ENCODE results near the gene GDPGP1. TPM values are rescaled to one million over a fixed set of nuclear protein-coding genes. Genes with fewer than 3 reads are reported as not detected.

Gene GDPGP1
- total RNA-seq, 1 experiment from 2014 or later = 5.1 TPM

DNA sequence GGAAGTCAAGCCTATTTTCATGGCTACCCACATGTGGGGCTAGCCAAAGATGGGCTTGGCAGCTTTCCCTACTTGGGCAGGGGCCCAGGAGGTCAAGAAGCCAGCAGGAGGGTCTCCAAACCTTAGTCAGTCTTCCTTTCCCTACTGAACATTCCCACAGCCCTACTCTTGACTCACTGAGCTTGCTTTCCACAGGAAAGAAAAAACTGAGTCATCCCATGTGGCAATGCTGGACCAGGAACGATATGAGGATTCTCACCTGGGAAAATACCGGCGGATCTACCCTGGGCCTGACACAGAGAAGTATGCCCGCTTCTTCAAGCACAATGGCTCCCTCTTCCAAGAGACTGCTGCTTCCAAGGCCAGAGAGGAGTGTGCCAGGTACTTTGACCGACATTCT lies 27.8 kb downstream of the GDPGP1 start:
- H3K4me3 Mint-ChIP-seq (ENCODE audit: unreplicated experiment) = no peak overlapping the region
- ChIA-PET POLR2A (no interaction called here), CTCF (no interaction called here)
- Histone ChIP-seq H3K4me1 (0 out of 2 replicates have a peak, but pooled peaks cover 3% of the 10 kb centered on the region), H3K4me3 (ENCODE audit: low read depth, low read length) (no peak overlapping the region), H3K27me3 (replicated peaks; ENCODE audit: control insufficient read depth, insufficient read depth, low read length) (no peaks in the 10 kb centered on the region), H3K9me3 (no peaks in the 10 kb centered on the region), H3K36me3 (ENCODE audit: control insufficient read depth, insufficient read depth, low read length) (no peaks in the 10 kb centered on the region)
- no peaks in the 10 kb centered on the region for H3K27me3 Mint-ChIP-seq (ENCODE audit: insufficient read depth, unreplicated experiment)
- no peaks in the 10 kb centered on the region for H3K9me3 Mint-ChIP-seq (ENCODE audit: unreplicated experiment)
- DNase-seq = no peak
- intact Hi-C loops (cut with micrococcal nuclease; ENCODE audit: unreplicated experiment) = no loop called here
- no peaks in the 10 kb centered on the region for H3K4me1 Mint-ChIP-seq (ENCODE audit: low read depth, unreplicated experiment)
- BruUV-seq (replicated peaks) = no TSS peak
- H3K27ac Mint-ChIP-seq (ENCODE audit: unreplicated experiment) = no peak overlapping the region
- peaks cover 15% of the 10 kb centered on the region for H3K36me3 Mint-ChIP-seq (ENCODE audit: insufficient read depth, unreplicated experiment)
- TF ChIP-seq, protein P1, sequence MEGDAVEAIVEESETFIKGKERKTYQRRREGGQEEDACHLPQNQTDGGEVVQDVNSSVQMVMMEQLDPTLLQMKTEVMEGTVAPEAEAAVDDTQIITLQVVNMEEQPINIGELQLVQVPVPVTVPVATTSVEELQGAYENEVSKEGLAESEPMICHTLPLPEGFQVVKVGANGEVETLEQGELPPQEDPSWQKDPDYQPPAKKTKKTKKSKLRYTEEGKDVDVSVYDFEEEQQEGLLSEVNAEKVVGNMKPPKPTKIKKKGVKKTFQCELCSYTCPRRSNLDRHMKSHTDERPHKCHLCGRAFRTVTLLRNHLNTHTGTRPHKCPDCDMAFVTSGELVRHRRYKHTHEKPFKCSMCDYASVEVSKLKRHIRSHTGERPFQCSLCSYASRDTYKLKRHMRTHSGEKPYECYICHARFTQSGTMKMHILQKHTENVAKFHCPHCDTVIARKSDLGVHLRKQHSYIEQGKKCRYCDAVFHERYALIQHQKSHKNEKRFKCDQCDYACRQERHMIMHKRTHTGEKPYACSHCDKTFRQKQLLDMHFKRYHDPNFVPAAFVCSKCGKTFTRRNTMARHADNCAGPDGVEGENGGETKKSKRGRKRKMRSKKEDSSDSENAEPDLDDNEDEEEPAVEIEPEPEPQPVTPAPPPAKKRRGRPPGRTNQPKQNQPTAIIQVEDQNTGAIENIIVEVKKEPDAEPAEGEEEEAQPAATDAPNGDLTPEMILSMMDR (IDR thresholded peaks at IDR 0.05; ENCODE audit: insufficient read depth in 1 of 2, low read depth in 1 of 2, low read length in 1 of 2, severe bottlenecking in 1 of 2, unreplicated experiment in 1 of 2) = no peak

DNA sequence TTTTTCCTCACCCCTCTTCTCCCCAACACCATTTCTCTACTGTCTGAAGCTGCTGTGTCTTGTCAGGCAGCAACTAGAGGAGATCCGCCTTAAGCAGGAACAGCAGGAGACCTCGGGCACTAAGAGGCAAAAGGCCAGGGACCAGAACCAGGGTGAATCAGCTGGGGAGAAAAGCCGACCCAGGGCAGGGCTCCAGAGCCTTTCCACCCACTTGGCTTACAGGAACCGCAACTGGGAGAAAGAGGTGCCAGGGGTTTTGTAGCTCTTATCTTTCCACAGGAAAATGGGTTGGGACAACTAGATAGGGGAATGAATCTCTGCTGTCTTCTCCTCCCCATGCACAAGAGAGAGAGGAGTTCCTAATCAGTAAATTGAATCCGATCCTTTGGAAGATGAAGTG lies 28.4 kb downstream of the GDPGP1 start:
- no peaks in the 10 kb centered on the region for H3K27me3 ChIP-seq (replicated peaks; ENCODE audit: control insufficient read depth, insufficient read depth, low read length)
- H3K4me1 ChIP-seq = peaks cover 7% of the 10 kb centered on the region; the same call in 1 of the 2 replicates
- H3K36me3 Mint-ChIP-seq (ENCODE audit: insufficient read depth, unreplicated experiment) = peaks cover 15% of the 10 kb centered on the region
- BruUV-seq (replicated peaks) = no TSS peak
- no peaks in the 10 kb centered on the region for H3K36me3 ChIP-seq (ENCODE audit: control insufficient read depth, insufficient read depth, low read length)
- no peak overlapping the region for H3K4me3 ChIP-seq (ENCODE audit: low read depth, low read length)
- ChIA-PET CTCF (no interaction called here), POLR2A (no interaction called here)
- intact Hi-C loops (cut with micrococcal nuclease; ENCODE audit: unreplicated experiment) = no loop called here
- H3K27me3 Mint-ChIP-seq (ENCODE audit: insufficient read depth, unreplicated experiment) = no peaks in the 10 kb centered on the region
- DNase-seq = no peak
- TF ChIP-seq, protein P1 (IDR thresholded peaks at IDR 0.05; ENCODE audit: insufficient read depth in 1 of 2, low read depth in 1 of 2, low read length in 1 of 2, severe bottlenecking in 1 of 2, unreplicated experiment in 1 of 2) = no peak
- H3K9me3 ChIP-seq = no peaks in the 10 kb centered on the region
- no peaks in the 10 kb centered on the region for H3K9me3 Mint-ChIP-seq (ENCODE audit: unreplicated experiment)
- no peak overlapping the region for H3K27ac Mint-ChIP-seq (ENCODE audit: unreplicated experiment)
- H3K4me3 Mint-ChIP-seq (ENCODE audit: unreplicated experiment) = no peak overlapping the region
- H3K4me1 Mint-ChIP-seq (ENCODE audit: low read depth, unreplicated experiment) = no peaks in the 10 kb centered on the region

DNA sequence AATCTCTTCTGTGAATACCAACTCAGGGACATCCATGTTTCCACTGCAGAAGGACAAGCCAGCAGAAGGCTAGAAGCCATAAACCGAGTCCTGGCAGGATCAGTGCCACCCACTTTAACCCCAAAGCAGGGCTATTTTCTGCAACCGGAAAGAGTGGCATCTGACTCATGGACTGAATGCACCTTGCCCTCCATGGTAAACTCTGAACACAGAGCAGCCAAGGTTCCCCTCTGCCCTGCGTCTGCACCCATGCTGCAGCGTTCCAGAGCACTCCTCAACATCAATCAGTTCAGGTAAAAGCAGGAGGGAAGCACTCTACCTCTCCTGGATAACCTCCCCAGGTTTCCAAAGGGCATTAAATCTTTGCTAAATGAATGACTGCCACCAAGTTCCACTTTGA lies 30.7 kb downstream of the GDPGP1 start:
- no TSS peak for BruUV-seq (replicated peaks)
- TF ChIP-seq, protein P1 (IDR thresholded peaks at IDR 0.05; ENCODE audit: insufficient read depth in 1 of 2, low read depth in 1 of 2, low read length in 1 of 2, severe bottlenecking in 1 of 2, unreplicated experiment in 1 of 2) = no peak
- Histone ChIP-seq H3K4me3 (ENCODE audit: low read depth, low read length) (peak overlapping the region; percentile 64), H3K27me3 (replicated peaks; ENCODE audit: control insufficient read depth, insufficient read depth, low read length) (no peaks in the 10 kb centered on the region), H3K4me1 (peaks cover 11% of the 10 kb centered on the region; the same call in 1 of the 2 replicates), H3K9me3 (no peaks in the 10 kb centered on the region), H3K36me3 (ENCODE audit: control insufficient read depth, insufficient read depth, low read length) (no peaks in the 10 kb centered on the region)
- Mint-ChIP-seq H3K4me3 (ENCODE audit: unreplicated experiment) (peak overlapping the region; percentile 95), H3K27me3 (ENCODE audit: insufficient read depth, unreplicated experiment) (no peaks in the 10 kb centered on the region), H3K27ac (ENCODE audit: unreplicated experiment) (peak overlapping the region; percentile 97), H3K4me1 (ENCODE audit: low read depth, unreplicated experiment) (peaks cover 15% of the 10 kb centered on the region), H3K9me3 (ENCODE audit: unreplicated experiment) (no peaks in the 10 kb centered on the region), H3K36me3 (ENCODE audit: insufficient read depth, unreplicated experiment) (peaks cover 32% of the 10 kb centered on the region)
- CTCF ChIA-PET = interaction anchor here (1.1 kb wide), 1 partner anchor 29 kb away, joined by 5 read pairs; no protein-coding TSS in a partner anchor
- POLR2A ChIA-PET = no interaction called here
- intact Hi-C loops (cut with micrococcal nuclease; ENCODE audit: unreplicated experiment) = loop anchor here (1.0 kb wide), 1 partner anchor 30 kb away; the partner anchor contains the start of gene GDPGP1
- peak in 1 of 2 experiments; percentile 5 for DNase-seq
